ENCODE measurements around the gene MYO1D.

The MYO1D gene

DNA sequence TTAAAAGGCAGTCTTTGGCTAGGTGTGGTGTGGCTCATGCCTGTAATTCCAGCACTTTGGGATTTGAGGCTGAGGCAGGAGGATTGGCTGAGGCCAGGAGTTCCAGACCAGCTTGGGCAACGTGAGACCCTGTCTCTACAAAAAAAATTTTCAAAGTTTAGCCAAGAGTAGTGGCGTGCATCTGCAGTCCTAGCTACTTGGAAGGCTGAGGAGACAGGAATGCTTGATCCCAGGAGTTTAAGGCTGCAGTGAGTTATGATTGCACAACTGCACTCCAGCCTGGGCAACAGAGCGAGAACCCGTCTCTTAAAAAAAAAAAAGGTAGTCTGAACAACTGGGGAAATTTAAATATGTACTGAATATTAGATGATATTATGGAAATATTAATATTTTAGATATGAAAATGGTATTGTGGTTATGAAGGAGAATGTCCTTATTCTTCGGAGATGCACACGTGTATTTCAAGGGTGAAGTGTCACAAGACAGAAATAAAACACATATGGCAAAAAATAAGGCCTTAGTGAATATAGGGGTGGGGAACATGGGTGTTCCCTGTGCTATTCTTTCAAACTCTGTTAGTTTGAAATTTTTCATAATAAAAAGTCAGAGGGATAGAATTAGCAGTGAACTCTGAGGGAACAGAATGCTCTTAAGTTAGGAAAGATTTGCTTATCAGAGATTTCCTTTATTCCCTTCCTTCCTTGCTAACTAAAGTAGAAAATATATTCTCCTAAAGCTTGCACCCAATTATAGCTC, 245.4 kb downstream of the MYO1D start:
- POLR2A ChIA-PET, result no interaction called here
- TF ChIP-seq, protein P1, sequence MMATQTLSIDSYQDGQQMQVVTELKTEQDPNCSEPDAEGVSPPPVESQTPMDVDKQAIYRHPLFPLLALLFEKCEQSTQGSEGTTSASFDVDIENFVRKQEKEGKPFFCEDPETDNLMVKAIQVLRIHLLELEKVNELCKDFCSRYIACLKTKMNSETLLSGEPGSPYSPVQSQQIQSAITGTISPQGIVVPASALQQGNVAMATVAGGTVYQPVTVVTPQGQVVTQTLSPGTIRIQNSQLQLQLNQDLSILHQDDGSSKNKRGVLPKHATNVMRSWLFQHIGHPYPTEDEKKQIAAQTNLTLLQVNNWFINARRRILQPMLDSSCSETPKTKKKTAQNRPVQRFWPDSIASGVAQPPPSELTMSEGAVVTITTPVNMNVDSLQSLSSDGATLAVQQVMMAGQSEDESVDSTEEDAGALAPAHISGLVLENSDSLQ (IDR thresholded peaks at IDR 0.05), result no peak
- TF ChIP-seq FOXK2 (IDR thresholded peaks at IDR 0.05) (no peak), TARDBP (IDR thresholded peaks at IDR 0.05) (no peak), FOXM1 (IDR thresholded peaks at IDR 0.05; ENCODE audit: borderline replicate concordance) (no peak), FOXA1 (IDR thresholded peaks at IDR 0.05) (no peak), ELF4 (IDR thresholded peaks at IDR 0.05) (no peak), SUZ12 (IDR thresholded peaks at IDR 0.05) (no peak), CTBP1 (IDR thresholded peaks at IDR 0.05; ENCODE audit: borderline replicate concordance) (no peak), ARNT (IDR thresholded peaks at IDR 0.05) (no peak), SP1 (IDR thresholded peaks at IDR 0.05) (no peak), NFRKB (IDR thresholded peaks at IDR 0.05) (no peak), ZNF384 (IDR thresholded peaks at IDR 0.05) (no peak), BHLHE40 (IDR thresholded peaks at IDR 0.05; ENCODE audit: borderline replicate concordance) (no peak), L3MBTL2 (conservative IDR thresholded peaks at IDR 0.05) (no peak), HDGF (IDR thresholded peaks at IDR 0.05; ENCODE audit: borderline replicate concordance) (no peak), LEF1 (IDR thresholded peaks at IDR 0.05; ENCODE audit: borderline replicate concordance) (no peak)
- CTCF ChIA-PET, result no interaction called here
- no peak for DNase-seq (ENCODE audit: extremely low spot score)

DNA sequence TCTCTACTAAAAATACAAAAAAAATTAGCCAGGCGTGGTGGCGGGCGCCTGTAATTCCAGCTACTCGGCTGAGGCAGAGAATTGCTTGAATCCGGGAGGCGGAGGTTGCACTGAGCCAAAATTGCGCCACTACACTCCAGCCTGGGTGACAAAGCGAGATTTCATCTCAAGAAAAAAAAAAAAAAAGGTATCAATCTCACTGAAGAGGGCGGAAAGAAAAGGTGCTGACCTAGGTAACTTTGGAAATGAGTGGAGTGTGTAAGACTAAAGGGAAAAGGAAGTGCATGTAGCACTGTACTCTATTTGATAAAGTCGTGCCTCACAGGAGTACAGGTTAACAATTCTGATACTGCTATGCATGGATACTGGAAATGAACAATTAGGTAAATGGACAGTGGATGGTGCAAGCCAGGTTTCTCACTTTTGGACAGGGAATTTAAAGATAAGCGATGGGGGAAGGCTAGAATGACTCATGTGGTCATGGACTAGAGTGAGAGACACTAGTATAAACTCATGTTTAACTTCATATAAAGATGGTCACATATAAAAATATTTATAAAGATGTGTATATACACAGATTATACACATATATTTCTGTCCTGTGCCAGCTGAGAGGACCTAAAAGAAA, 247.2 kb downstream of the MYO1D start:
- CTCF ChIA-PET, result no interaction called here
- no peak for DNase-seq (ENCODE audit: extremely low spot score)
- no peak for TF ChIP-seq ARNT (IDR thresholded peaks at IDR 0.05)
- no peak for TF ChIP-seq ELF4 (IDR thresholded peaks at IDR 0.05)
- TF ChIP-seq CTBP1 (IDR thresholded peaks at IDR 0.05; ENCODE audit: borderline replicate concordance), result no peak
- POLR2A ChIA-PET, result no interaction called here

DNA sequence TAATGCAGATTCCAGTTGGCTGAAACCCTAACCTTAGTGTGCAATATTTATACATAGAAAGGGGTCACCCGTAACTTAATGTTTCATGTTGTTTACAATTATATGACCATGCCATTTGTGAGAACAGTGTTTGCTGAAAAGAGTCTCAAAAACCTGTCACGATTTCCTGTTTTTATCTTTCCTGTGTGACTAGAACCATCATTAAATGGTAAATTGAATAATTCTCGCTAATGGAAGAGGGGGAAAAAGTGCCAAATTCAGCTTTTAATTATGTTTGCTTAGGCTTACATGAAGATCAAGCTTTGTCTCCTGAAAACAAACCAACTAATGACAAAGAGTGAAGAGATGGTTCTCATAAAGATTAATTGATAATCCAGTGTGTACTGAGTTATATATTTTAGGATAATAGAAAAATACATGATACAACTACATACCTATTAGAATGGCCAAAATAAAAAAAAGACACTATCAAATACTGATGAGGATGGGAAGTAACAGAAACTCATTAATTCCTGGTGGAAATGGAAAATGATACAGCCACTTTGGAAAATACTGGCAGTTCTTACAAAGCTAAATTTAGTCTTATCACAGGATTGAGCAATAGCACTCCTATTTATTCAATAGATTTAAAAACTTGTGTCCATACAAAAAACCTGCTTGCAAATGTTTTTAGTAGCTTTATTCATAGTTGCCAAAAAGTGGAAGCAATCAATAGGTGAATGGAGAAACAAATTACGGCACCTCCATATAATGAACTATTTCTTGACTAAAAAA, 248.5 kb downstream of the MYO1D start:
- no peak for DNase-seq (ENCODE audit: extremely low spot score)
- CTCF ChIA-PET, result no interaction called here

DNA sequence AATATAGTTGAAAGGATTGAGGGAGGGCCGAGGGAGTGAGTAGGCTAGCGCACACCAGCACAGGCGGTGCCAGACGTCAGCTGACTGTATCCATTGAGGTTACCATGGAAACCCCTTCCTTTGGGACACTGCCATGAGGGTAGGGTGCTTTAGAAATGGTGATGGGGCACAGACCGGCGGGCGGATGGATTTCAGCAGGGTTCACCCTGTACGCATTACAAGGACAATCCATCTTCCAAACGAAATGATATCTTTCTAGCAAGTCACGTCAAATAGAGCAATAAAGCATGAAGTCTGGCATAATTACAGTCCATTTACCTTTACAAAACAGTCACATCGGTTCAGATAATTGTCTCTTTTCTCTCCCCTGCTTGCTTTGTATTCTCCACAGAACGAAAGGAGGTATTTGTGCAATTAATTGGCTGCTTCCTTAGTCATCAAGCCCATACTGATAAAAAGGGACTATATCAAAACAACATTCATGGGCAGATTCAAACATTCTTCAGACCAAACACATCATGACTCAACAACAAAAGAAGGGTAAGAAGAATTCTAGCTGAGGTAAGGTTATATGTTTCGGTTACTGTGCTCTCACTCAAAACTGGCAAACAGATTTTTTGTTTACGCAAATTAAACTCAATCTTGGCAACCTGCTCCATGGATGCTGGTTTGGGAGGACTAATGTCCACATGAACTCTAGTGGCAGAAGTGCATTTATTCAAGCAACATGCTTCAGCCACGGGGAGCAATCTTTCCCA, 249.5 kb downstream of the MYO1D start:
- CTCF ChIA-PET, result no interaction called here
- POLR2A ChIA-PET, result no interaction called here
- DNase-seq (ENCODE audit: extremely low spot score), result peak; percentile 15
- TF ChIP-seq SP1 (IDR thresholded peaks at IDR 0.05) (no peak), SUZ12 (IDR thresholded peaks at IDR 0.05) (no peak), FOXA1 (IDR thresholded peaks at IDR 0.05) (no peak), NFRKB (IDR thresholded peaks at IDR 0.05) (no peak), CTBP1 (IDR thresholded peaks at IDR 0.05; ENCODE audit: borderline replicate concordance) (no peak), TARDBP (IDR thresholded peaks at IDR 0.05) (no peak), L3MBTL2 (conservative IDR thresholded peaks at IDR 0.05) (no peak), FOXK2 (IDR thresholded peaks at IDR 0.05) (no peak), BHLHE40 (IDR thresholded peaks at IDR 0.05; ENCODE audit: borderline replicate concordance) (no peak), LEF1 (IDR thresholded peaks at IDR 0.05; ENCODE audit: borderline replicate concordance) (no peak), ARNT (IDR thresholded peaks at IDR 0.05) (no peak), FOXM1 (IDR thresholded peaks at IDR 0.05; ENCODE audit: borderline replicate concordance) (no peak), ELF4 (IDR thresholded peaks at IDR 0.05) (no peak), ZNF384 (IDR thresholded peaks at IDR 0.05) (no peak), HDGF (IDR thresholded peaks at IDR 0.05; ENCODE audit: borderline replicate concordance) (no peak)
- TF ChIP-seq, protein P1 (IDR thresholded peaks at IDR 0.05), result no peak

More for the DNA sequence above, 248.5 kb downstream of the MYO1D start:
- POLR2A ChIA-PET, result no interaction called here
- TF ChIP-seq BHLHE40 (IDR thresholded peaks at IDR 0.05; ENCODE audit: borderline replicate concordance), result no peak
- TF ChIP-seq FOXM1 (IDR thresholded peaks at IDR 0.05; ENCODE audit: borderline replicate concordance), result no peak
- TF ChIP-seq TARDBP (IDR thresholded peaks at IDR 0.05), result no peak
- TF ChIP-seq FOXK2 (IDR thresholded peaks at IDR 0.05), result no peak

DNA sequence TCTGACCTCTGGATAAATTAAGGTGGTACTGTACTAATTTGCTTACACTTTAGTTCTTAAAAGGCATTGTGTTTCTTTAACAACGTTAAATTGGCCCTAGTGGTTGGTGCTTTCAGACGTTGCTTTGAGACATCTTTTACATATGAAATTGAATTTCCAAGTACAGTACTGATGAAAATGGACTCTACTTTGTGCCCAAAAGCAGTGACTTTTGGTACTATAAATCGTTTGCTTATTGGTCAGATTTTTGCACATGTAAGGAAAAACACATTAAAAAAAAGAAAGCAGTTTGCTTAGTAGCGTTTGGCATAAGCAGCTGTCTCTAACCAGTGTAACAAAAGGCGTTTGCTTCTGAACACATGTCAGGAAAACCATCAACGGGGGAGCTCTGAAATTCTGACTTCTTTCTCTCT, 250.5 kb downstream of the MYO1D start:
- POLR2A ChIA-PET, result no interaction called here
- DNase-seq (ENCODE audit: extremely low spot score), result no peak
- CTCF ChIA-PET, result interaction anchor here (1.1 kb wide), 1 partner anchor 33 kb away, joined by 3 read pairs; no protein-coding TSS in a partner anchor
- TF ChIP-seq HDGF (IDR thresholded peaks at IDR 0.05; ENCODE audit: borderline replicate concordance) (no peak), ZNF384 (IDR thresholded peaks at IDR 0.05) (no peak), NFRKB (IDR thresholded peaks at IDR 0.05) (no peak), CTBP1 (IDR thresholded peaks at IDR 0.05; ENCODE audit: borderline replicate concordance) (no peak), TARDBP (IDR thresholded peaks at IDR 0.05) (no peak), FOXM1 (IDR thresholded peaks at IDR 0.05; ENCODE audit: borderline replicate concordance) (no peak), LEF1 (IDR thresholded peaks at IDR 0.05; ENCODE audit: borderline replicate concordance) (no peak), ARNT (IDR thresholded peaks at IDR 0.05) (no peak), ELF4 (IDR thresholded peaks at IDR 0.05) (no peak), SP1 (IDR thresholded peaks at IDR 0.05) (no peak), L3MBTL2 (conservative IDR thresholded peaks at IDR 0.05) (no peak), FOXA1 (IDR thresholded peaks at IDR 0.05) (no peak), BHLHE40 (IDR thresholded peaks at IDR 0.05; ENCODE audit: borderline replicate concordance) (no peak), FOXK2 (IDR thresholded peaks at IDR 0.05) (no peak), SUZ12 (IDR thresholded peaks at IDR 0.05) (no peak)
- TF ChIP-seq, protein P1 (IDR thresholded peaks at IDR 0.05), result no peak
